Measurements from ENCODE around the gene GARIN5A. TPM values are rescaled to one million over a fixed set of nuclear protein-coding genes. Genes with fewer than 3 reads are reported as not detected.
A peak's percentile ranks its signal among the peaks of the same experiment; 100 is the strongest.
"Not testable (repeated sequence)": the region's sequence is repeated elsewhere in the genome, so short reads cannot be mapped to it uniquely, and the experiment has no call there.

Gene GARIN5A
- polyA plus RNA-seq, 4 donors: 7.7 to 10.3 (median 9.2) TPM

DNA sequence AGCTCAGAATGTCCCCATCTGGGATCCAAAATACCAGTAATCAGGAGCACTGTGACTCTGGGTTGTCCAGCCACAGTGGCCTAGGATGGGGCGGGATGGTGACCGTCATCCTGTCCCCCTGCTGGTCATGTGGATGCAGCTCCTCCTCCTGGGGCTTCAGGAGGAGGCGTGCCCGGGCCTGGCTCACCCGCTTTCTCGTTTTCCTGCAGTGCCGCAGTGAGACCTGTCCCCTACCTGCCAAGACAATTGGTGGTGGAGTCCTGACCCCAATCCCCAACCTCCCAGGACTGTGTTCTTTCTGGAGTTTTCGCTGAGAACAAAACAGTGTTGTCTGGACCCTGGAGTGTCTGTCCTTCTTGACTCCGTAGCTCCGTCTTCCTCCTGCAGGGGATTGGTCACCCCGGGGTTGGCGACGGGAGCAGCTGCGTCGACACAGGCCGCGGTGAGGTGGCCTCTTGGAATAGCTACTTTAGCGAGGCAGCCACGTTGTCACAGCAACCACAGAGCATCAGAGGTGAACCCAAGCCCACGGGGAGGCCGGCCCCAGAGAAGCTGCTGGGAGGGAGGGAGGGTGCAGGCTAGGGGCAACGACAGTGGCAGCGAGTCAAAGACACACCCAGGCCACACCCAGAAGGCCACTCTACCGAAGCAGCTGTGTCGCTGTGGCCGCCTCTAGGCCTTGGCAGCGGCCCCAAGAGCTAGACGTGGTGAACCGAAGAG lies 10.5 kb downstream of the GARIN5A start:
- no peak for DNase-seq (ENCODE audit: low read depth in 4 of 4, low spot score in 3 of 4)

DNA sequence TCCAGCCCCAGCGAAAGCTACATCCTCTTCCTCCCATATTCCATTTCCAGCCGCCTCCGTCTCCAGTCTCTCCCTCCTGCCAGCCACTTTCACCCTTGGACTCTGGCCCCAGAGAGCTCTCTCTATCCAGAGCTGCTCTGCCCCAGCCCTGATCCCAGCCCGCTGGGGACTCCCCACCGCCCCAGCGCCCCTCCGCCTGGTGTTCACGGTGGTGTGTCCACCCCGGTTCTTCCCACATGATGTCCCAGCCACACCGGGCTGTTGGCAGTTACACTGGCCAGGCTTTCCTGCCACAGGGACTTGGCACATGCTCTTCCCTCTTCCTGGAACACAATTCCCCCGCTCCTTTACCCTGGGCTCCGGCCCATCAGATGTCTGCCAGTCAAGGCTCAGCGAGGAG lies 11.6 kb downstream of the GARIN5A start:
- DNase-seq (ENCODE audit: low read depth in 4 of 4, low spot score in 3 of 4): no peak

DNA sequence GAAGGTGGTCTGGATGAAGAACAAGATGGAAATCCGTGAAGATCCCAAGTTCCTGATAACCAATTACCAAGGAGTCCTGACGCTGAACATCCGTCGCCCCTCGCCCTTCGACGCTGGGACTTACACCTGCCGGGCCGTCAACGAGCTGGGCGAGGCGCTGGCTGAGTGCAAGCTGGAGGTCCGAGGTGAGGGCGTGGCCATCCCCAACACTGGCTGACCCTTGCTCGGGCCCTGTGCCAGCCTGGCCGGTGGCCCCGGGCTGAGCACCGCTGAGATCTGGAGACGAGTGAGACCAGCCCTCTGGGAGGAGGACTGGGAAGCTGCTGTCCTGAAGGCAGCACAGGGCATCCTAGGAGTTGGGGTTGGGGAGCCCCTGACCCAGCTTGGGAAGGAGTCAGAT lies 12.3 kb downstream of the GARIN5A start:
- DNase-seq (ENCODE audit: low read depth in 4 of 4, low spot score in 3 of 4): no peak

DNA sequence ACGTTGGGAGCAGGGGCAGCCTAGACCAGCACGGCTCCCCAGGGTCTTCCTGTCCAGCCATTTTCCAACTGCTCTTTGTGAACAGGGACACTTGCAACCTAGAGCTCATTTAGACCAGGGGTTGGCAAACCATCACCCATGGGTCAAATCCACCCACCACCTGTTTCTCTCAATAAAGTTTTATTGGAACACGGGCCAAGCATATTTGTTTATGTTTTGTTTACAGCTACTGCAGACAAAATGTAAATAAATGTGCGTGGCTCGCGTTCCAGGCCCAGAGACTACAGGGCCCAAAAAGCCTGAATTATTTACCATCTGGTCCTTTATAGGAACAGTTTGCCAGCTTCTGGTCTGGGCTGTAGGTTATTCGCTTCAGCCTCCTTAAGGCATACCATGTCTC lies 13.7 kb downstream of the GARIN5A start:
- no peak for DNase-seq (ENCODE audit: low read depth in 4 of 4, low spot score in 3 of 4)

GRCh38 chr19:50461066-50461875 lies 15.4 kb downstream of the GARIN5A start:
- peak in 1 of 4 donors; percentile 52 for DNase-seq (ENCODE audit: low read depth in 4 of 4, low spot score in 3 of 4)

DNA sequence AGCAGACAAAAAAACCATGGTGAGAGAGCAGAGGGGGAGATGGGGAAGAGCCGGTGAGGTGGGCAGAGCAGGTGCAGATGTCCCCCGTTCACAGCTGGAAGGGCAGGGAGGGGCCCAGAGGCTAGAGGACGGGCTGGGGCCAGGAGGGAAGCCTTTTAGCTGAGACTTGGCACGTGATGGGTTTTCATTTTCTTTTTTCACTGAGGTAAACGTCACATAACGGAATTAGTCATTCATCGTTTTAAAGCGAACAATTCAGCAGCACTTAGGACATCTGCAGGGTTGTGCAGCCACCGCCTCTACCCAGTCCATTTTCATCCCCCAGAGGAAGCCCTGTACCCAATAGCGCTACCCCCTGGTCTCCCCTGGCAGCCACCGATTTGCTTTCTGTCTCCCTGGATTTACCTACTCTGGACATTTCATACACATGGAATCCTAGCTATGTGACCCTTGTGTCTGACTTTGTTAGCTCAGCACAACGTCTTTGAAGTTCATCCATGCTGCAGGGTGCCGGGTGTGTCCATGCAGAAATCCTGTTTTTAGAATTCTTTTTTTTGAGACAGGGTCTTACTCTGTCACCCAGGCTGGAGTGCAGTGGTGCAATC lies 16.4 kb downstream of the GARIN5A start:
- no peak for DNase-seq (ENCODE audit: low read depth in 4 of 4, low spot score in 3 of 4)

- no peak for DNase-seq (ENCODE audit: low read depth in 4 of 4, low spot score in 3 of 4)
These were observed 17.0 kb downstream of the GARIN5A start for GRCh38 chr19:50459638-50460037.

DNA sequence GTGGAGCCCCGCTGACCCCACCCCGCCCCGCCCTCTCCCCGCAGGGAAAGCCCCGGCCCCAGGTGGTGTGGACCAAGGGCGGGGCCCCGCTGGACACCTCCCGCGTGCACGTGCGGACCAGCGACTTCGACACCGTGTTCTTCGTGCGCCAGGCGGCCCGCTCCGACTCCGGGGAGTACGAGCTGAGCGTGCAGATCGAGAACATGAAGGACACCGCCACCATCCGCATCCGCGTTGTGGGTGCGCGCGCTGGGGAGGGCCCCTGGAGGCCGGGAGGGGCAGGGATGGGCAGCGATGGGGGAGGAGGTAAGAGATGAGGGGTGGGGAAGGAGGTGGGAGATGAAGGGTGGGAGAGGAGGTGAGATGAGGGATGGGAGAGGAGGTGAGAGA lies 17.6 kb downstream of the GARIN5A start:
- DNase-seq (ENCODE audit: low read depth in 4 of 4, low spot score in 3 of 4): no peak

- DNase-seq (ENCODE audit: low read depth in 4 of 4, low spot score in 3 of 4): no peak
These were observed 18.1 kb downstream of the GARIN5A start for GRCh38 chr19:50458396-50459066.

- no peak for DNase-seq (ENCODE audit: low read depth in 4 of 4, low spot score in 3 of 4)
These were observed 19.3 kb downstream of the GARIN5A start for GRCh38 chr19:50457300-50457699.

- no peak for DNase-seq (ENCODE audit: low read depth in 4 of 4, low spot score in 3 of 4)
These were observed 20.7 kb downstream of the GARIN5A start for GRCh38 chr19:50455992-50456391.

- no peak for DNase-seq (ENCODE audit: low read depth in 4 of 4, low spot score in 3 of 4)
These were observed 23.4 kb downstream of the GARIN5A start for GRCh38 chr19:50453243-50453642.

- no peak for DNase-seq (ENCODE audit: low read depth in 4 of 4, low spot score in 3 of 4)
These were observed 25.5 kb downstream of the GARIN5A start for GRCh38 chr19:50451223-50451534.

DNA sequence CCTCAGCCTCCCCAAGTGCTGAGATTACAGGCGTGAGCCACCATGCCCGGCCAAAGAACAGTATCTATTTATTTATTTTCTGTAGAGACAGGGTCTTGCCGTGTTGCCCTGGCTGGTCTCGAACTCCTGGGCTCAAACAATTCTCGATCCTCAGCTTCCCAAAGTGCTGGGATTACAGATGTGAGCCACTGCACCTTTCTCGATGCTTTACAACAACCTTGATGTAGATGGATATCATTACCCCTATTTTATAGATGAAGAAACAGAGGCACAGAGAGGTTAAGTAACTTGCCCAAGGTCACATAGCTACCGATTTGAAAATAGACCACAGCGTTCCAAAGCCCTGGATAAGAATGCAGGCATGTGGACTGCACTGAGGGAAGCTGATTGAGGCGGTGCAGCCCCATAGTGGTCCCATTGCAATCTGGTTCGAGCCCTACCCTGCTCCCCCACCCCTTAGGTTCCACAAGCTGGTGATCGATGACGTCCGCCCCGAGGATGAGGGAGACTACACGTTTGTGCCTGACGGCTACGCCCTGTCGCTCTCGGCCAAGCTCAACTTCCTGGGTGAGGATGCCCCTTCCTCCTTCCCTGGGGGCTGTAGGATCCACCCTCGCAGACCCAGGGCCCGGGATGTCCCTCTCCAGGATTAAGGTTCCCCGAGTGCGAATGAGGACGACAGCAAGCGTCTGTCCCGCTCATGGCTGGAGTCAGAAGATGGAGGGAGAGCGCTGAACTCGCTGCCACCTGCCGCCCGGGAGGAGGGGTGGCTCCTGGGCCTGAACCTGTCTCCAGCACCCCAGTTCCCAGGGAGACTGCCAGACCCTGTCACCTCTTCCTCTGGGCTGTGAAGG lies 26.1 kb downstream of the GARIN5A start:
- DNase-seq (ENCODE audit: low read depth in 4 of 4, low spot score in 3 of 4): no peak

- no peak for DNase-seq (ENCODE audit: low read depth in 4 of 4, low spot score in 3 of 4)
These were observed 27.3 kb downstream of the GARIN5A start for GRCh38 chr19:50449236-50449899.

- no peak for DNase-seq (ENCODE audit: low read depth in 4 of 4, low spot score in 3 of 4)
These were observed 28.9 kb downstream of the GARIN5A start for GRCh38 chr19:50447750-50448149.

DNA sequence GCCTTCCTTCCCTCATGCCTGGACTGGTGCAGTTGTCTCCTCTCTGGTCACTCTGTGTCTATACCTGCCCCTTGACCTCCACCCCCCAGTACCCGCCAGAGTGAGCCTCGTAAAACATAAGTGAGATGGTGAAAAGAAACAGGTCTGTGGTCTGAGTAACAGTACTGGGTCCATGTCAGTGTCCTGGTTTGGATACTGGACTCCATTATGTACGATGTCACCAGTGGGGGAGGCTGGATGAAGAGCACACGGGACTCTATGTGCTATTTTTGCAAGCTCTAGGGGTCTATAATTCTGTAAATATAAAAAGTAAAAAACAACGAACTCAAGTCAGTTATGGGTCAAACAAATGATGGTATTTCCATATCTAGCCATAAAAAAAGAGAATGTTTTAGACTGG lies 29.6 kb downstream of the GARIN5A start:
- DNase-seq (ENCODE audit: low read depth in 4 of 4, low spot score in 3 of 4): no peak

GRCh38 chr19:50444059-50444458 lies 32.6 kb downstream of the GARIN5A start:
- no peak for DNase-seq (ENCODE audit: low read depth in 4 of 4, low spot score in 3 of 4)

- not testable (repeated sequence) for DNase-seq (ENCODE audit: low read depth in 4 of 4, low spot score in 3 of 4)
These were observed 37.5 kb downstream of the GARIN5A start for GRCh38 chr19:50439130-50439529.
